ENCODE results near the gene TTC3.
"Not testable (repeated sequence)": the region's sequence is repeated elsewhere in the genome, so short reads cannot be mapped to it uniquely, and the experiment has no call there.

Gene TTC3

DNA sequence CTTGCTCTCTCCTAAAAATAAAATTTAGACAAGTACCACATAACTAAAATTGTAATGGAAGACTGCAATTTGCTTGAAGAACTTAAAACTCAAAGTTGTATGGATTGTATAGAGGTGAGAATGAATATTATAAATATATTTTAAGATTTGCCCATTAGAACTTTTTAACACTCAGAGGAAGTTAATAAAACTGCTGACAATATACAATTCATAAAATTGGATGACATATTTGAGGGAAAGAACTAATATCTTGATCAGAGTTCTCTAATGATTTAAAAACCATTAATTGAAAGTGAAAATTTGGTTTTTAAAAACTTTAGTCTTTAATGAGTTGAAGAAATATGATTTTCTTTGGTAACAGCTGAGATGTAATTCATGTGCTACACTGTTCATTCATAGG lies 20.9 kb downstream of the TTC3 start:
- DNase-seq (ENCODE audit: low spot score) = no peak

DNA sequence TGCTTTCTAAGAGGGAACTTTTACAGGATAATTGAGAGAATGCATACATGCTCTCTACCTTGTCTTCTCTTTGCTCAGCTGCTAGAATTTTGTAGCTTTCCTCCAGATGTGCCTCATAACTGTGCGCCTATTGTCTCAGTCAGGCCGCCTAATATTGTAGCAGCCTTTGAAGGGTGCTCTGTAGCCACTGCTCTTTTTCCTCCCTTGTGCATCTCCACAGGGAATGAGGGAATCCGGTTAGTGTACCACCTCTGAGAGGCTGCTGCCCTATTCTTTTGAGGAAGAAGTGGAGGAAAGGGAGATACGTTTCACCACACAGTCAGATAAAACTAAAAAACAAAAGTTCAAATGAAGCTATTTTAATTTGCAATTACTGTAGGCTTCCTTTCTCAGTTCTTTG lies 22.8 kb downstream of the TTC3 start:
- DNase-seq (ENCODE audit: low spot score) = no peak

DNA sequence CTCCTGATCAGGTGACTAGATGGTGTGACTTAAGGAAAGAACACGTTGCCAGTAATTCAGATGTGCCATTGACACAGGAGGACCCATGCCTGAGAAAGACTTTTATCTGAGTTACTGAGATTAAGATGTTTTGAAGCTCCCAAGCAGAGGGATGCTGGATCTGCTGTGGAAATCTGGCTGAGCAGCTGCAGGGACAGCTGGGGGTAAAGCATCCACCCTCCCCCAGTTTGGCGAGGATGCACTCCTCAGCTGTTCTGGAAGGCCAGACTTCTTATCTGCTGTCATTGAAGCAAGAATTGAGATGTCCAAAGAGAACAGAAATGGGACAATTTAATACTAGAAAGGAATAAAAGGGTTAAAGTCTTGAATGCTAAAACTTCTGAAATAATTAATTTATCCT lies 25.7 kb downstream of the TTC3 start:
- DNase-seq (ENCODE audit: low spot score) = no peak

DNA sequence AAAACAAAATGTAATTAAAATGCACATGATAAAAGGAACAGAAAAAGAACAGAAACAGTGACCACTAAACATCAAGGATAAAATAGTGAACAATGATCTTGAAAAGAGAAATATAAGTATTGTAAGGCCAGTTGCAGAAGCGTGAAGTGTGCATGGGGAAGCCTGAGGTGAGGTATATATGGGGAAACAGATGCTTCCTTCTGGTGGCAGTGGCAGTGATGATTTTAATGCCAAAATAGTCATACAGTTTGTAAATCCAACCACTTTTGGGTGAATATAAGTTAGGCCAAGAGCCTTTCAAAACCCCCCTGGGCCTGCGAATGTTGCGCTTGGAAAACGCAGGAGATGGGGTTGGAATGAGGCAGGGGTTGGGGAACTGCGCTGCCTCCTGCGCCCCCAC lies 27.3 kb downstream of the TTC3 start:
- no peak for DNase-seq (ENCODE audit: low spot score)

- no peak for DNase-seq (ENCODE audit: low spot score)
These were observed 28.3 kb downstream of the TTC3 start for GRCh38 chr21:37101384-37101783.

GRCh38 chr21:37102746-37103145 lies 29.7 kb downstream of the TTC3 start:
- not testable (repeated sequence) for DNase-seq (ENCODE audit: low spot score)

- no peak for DNase-seq (ENCODE audit: low spot score)
These were observed 33.9 kb downstream of the TTC3 start for GRCh38 chr21:37106998-37107397.

- DNase-seq (ENCODE audit: low spot score) = not testable (repeated sequence)
These were observed 38.0 kb downstream of the TTC3 start for GRCh38 chr21:37111029-37111428.

- DNase-seq (ENCODE audit: low spot score) = not testable (repeated sequence)
These were observed 41.2 kb downstream of the TTC3 start for GRCh38 chr21:37114301-37114700.

- DNase-seq (ENCODE audit: low spot score) = not testable (repeated sequence)
These were observed 43.4 kb downstream of the TTC3 start for GRCh38 chr21:37116459-37116858.

DNA sequence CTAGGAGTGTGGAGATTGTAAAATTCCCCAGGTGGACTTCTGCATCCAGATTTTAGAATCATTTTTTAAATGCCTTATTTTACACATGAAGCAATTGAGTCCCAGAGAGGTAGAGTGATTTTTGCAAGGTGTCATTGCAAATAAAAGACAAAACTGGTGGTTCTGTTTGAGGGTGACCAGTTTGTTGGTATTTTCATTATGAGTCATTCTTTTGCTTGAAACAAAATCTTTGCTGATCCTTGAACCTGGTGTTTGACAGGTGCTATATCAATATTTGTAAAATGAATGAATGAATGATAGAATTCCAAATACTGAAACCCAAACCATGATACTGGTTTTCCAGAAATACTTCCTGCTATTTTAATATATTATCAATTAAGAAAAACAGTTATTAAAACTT lies 44.1 kb downstream of the TTC3 start:
- no peak for DNase-seq (ENCODE audit: low spot score)

GRCh38 chr21:37118187-37118826 lies 45.3 kb downstream of the TTC3 start:
- no peak for DNase-seq (ENCODE audit: low spot score)

DNA sequence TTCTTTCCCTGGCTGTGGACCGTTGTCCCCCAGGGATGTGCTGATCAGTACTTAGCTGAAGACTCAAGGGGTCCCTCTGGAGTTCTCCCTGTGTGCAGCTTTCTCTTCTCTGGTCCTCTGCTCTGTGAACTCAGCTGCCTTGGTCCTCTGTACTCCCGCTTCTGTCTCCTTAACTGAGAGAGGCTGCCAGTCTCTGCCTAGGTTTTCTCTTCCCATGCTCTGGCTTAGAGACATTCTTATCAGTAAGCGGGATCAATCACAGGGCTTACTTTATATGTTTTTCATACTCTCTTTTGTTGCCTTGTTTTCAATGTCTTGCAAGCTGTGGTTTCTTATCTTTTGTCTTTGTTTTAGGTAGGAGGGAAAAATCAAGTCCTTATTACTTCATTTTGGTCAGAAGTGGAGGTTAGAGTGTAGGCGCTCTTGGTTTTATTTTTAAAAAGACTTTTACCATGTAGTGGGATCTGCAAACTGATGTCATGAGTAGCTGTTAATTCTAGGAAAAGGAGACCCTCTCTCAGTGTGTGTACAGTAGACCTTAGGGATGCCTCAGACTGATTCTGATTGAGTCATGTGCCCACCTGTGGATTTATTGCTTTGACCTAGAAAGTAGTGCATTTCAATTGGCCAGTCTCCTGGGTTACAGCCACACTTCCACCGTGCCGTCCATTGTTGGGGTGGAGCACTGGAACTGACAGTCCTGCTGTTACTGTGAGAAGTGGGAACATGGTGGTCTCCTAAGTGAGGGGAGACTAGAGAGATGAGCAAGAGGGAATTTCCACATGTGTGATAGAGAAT lies 46.6 kb downstream of the TTC3 start:
- no peak for DNase-seq (ENCODE audit: low spot score)

GRCh38 chr21:37128076-37128475 lies 55.0 kb downstream of the TTC3 start:
- DNase-seq (ENCODE audit: low spot score) = no peak

DNA sequence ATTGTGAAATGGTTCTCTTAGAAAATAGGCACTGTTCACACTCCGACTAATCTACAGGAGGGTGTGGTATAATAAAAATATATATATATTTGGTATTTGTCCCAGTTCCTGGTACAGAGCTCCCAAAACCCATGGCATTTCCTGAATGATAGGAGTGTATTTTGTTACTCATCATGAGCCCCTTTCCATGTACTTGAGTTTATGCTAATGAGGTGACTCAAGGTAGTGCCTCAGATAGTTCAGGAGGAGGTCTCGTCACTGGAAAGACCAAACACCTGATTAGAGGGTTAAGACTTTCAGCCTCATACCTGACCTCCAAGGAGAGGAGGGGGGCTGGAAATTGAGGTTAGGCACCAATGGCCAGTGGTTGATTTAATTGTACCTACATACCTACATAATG lies 57.9 kb downstream of the TTC3 start:
- no peak for DNase-seq (ENCODE audit: low spot score)

- DNase-seq (ENCODE audit: low spot score) = no peak
These were observed 63.2 kb downstream of the TTC3 start for GRCh38 chr21:37136261-37136660.

GRCh38 chr21:37136744-37137143 lies 63.7 kb downstream of the TTC3 start:
- no peak for DNase-seq (ENCODE audit: low spot score)

DNA sequence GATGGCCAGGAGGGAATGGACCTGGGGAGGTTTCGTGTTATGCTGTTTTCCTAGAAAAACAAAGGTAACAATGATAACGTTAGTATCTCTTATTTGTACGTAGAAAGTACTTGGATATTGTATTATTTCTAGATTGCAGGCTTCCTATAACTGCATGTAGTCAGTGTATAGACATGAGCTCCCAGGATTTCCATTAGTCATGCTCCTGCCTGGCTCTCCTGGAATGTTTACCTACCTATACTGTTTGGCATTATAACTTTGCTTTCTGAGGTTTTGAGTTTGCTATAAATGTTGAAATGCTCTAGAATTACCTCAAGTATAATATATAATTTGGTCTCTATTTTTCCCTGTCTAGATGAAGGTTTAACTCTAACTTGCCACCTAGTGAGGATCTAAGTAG lies 66.1 kb downstream of the TTC3 start:
- DNase-seq (ENCODE audit: low spot score) = no peak

- no peak for DNase-seq (ENCODE audit: low spot score)
These were observed 66.8 kb downstream of the TTC3 start for GRCh38 chr21:37139902-37140301.

- DNase-seq (ENCODE audit: low spot score) = not testable (repeated sequence)
These were observed 70.3 kb downstream of the TTC3 start for GRCh38 chr21:37143392-37143791.

DNA sequence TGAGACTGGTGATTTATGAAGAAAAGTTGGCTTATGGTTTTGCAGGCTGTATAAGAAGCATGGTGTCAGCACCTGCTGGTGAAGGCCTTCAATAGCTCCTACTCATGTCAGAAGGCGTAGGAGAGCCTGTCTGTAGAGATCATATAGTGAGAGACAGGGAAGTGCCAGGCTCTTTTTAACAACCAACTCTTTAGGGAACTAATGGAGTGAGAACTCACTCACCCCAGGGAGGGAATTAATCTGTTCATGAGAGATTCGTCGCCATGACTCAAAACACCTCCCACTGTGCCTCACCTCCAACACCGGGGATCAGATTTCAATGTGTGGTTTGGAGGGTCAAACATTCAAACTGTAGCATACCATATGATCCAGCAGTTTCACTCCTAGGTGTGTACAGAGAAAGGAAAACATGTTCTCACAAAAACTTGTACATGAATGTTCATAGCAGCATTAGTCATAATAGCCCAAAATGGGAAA lies 72.6 kb downstream of the TTC3 start:
- DNase-seq (ENCODE audit: low spot score) = peak; percentile 47

DNA sequence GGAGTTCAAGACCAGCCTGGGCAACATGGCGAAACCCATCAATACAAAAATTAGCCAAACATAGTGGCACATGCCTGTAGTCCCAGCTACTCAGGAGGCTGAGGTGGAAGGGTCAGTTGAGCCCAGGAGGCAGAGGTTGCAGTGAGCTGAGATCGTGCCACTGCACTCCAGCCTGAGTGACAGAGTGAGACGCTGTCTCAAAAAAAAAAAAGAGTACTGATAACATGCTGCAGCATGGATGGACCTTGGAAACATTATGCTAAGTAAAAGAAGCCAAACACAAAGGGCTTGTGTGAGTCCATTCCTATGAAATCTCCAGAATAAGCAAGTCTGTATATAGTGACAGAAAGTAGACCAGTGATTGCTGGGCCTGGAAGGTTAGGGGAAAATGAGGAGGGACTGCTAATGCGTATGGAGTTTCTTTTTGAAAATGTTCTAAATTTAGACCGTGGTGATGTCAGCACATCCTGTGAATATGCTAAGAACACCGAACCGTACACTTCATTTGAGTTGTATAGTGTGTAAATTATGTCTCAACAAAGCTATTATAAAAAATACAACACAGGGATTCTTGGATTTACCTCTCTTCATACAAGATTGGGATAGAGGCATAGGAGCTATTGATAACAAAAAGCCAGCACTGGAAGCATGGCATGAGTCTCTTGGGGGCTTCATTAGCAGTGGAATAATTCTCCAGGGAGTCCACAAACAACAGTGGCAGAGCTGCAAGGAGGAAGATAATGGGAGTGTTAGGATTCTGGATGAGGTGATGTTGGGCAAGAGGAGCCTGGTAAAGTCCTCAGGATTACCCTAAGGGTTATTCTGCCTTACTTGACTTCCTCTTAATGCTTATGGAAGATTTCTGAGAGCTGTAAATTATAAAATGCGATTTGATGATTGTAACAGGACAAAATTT lies 73.5 kb downstream of the TTC3 start:
- DNase-seq (ENCODE audit: low spot score) = no peak

GRCh38 chr21:37149411-37149810 lies 76.4 kb downstream of the TTC3 start:
- DNase-seq (ENCODE audit: low spot score) = no peak
